Coronary artery (tissue), 2 donors: ENCODE data around the gene NPHP4.

Experiments
- DNase-seq: peaks from one replicate; pipeline ENCODE4 v3.0.0-alpha.2; 2017; ENCODE audit warnings: low spot score
- H3K27ac ChIP-seq, 2 donors: fragments of 200-600 bp; sonication (generic); one replicate each; pipeline ENCODE4 v1.5.1; 2016 to 2019
- H3K4me3 ChIP-seq: fragments of 200-600 bp; sonication (generic); 2 replicates; pipeline ENCODE4 v1.5.1; 2016; ENCODE audit warnings: mild to moderate bottlenecking, moderate library complexity
- CTCF ChIP-seq: fragments of 200-600 bp; sonication (generic); IDR thresholded peaks from one replicate; pipeline ENCODE4 v1.5.1; 2019; ENCODE audit warnings: antibody characterized with exemption

NPHP4 gene

DNA sequence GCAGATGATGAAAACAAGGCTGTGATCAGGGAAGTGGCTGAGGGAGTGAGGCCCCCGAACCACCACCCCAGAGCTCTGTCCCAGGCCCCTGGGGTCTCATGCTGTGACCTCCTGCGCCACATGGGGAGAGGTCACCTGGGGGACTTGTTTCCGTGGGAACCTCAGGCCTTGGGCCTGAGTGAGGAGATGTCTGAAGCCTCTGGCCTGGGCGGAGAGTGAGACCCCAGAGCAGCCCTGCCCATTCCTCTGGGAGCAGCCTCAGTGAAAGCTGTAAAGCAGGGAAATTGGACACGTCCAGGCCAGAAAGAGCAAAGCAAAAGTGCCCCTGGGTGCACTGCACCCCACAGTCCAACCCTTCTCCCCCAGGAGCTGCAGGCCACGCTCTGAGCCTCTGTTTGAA lies 16.5 kb upstream of the NPHP4 start:
- Histone ChIP-seq H3K27ac (no peak overlapping the region), H3K4me3 (no peak overlapping the region)
- no peak for DNase-seq
- TF ChIP-seq CTCF, result no peak

GRCh38 chr1:6008084-6008415 lies 15.8 kb upstream of the NPHP4 start:
- DNase-seq, result no peak
- TF ChIP-seq CTCF, result no peak
- Histone ChIP-seq H3K4me3 (no peak overlapping the region), H3K27ac (no peak overlapping the region)

DNA sequence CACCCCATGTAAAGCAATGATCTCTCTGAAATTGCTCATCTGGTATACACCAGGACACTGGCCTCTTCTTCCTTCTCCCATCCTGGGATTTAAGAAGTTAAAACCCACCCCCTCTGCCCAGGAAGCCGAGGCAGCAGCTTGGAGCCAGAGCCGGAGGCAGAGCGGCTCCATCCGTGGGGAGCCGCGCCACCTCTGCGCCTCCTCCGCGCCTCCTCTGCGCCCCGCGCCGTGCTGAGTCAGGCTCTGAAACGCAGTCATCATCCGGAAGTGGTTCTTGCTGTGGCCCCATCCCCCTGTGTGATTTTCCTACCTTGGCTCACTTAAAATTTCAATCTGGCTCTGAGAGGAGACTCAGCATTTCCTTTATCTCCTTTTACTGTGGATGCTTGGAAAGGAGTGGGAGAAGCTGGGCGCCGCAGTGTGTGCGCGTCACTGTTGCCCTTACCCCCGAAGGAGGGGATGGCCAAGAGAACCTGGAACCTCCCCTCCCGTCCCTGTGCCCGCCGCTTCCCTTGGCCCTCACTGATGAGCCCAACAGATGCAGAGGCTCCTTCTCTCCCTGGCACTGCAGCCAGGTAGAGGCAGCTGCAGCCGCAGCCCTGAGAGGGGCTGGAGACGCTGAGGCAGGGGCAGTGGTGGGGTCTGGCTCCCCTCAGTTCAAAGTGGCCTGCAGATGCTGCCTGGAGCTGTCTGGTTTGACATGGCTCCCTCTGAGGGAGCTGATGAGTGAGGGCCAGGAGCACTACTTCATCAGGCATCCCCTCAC lies 15.3 kb upstream of the NPHP4 start:
- Histone ChIP-seq H3K27ac (no peak overlapping the region), H3K4me3 (no peak overlapping the region)
- TF ChIP-seq CTCF, result no peak
- no peak for DNase-seq

- no peak overlapping the region for H3K4me3 ChIP-seq
- TF ChIP-seq CTCF, result no peak
- no peak overlapping the region for H3K27ac ChIP-seq
- DNase-seq, result no peak
Measured at GRCh38 chr1:6006882-6007281, 14.7 kb upstream of the NPHP4 start.

GRCh38 chr1:6005276-6005917 lies 13.2 kb upstream of the NPHP4 start:
- TF ChIP-seq CTCF, result no peak
- no peak for DNase-seq
- H3K27ac ChIP-seq, result no peak overlapping the region
- H3K4me3 ChIP-seq, result no peak overlapping the region

GRCh38 chr1:6004412-6005123 lies 12.3 kb upstream of the NPHP4 start:
- no peak for DNase-seq
- Histone ChIP-seq H3K4me3 (no peak overlapping the region), H3K27ac (no peak overlapping the region)
- no peak for TF ChIP-seq CTCF
